HG03103 (cell line): Measurements from ENCODE around the gene TRIM59.
A peak's percentile ranks its signal among the peaks of the same experiment; 100 is the strongest.
"Not testable (repeated sequence)": the region's sequence is repeated elsewhere in the genome, so short reads cannot be mapped to it uniquely, and the experiment has no call there.

ENCODE experiments used
- ATAC-seq: cut with Tn5 transposase; IDR thresholded peaks from one replicate; pipeline ENCODE4 v1.9.1; 2021; ENCODE audit warnings: low read depth; ENCODE audit not compliant: unreplicated experiment

The TRIM59 gene

GRCh38 chr3:160459450-160459970 is 9.9 kb upstream of the TRIM59 start:
- ATAC-seq, result no peak

DNA sequence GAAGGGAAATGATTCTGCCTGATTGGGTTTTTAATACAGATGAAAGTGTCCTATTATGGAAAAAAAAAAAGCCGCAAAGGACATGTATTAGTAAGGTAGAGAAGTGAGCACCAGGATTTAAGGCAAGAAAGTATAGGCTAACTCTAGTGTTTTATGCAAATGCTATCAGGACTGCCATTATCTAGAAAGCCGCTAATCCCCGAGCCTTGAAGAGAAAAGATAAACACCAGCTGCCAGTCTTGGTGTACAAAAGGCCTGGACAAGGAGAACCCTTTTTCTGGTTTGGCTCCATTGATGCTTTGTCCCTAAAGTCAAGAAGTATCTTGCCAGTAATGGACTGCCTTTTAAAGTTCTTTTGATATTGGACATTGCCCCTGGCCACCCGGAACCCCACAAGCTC is 8.6 kb upstream of the TRIM59 start:
- ATAC-seq, result no peak

DNA sequence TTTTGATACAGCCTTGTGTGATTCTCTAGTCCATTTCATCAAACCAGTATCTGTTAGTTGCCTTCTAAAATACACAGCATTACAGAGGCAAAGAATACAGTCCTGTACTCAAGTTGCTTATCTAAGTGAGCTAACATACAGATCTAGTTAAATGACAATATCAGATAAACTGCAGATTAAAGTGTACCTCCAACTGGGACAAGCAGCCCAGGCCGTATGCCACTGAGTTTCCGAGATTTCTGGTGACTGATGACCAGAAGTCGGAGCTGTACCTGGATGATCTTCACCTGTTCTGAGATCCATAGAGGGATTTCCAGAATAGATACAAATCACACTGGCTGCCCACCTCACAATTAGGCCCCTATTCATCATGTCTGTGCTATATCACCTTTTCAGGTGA is 6.3 kb upstream of the TRIM59 start:
- ATAC-seq, result no peak

- ATAC-seq, result no peak
These were observed 5.4 kb upstream of the TRIM59 start for GRCh38 chr3:160454995-160455394.

GRCh38 chr3:160452251-160452650 is 2.7 kb upstream of the TRIM59 start:
- not testable (repeated sequence) for ATAC-seq

DNA sequence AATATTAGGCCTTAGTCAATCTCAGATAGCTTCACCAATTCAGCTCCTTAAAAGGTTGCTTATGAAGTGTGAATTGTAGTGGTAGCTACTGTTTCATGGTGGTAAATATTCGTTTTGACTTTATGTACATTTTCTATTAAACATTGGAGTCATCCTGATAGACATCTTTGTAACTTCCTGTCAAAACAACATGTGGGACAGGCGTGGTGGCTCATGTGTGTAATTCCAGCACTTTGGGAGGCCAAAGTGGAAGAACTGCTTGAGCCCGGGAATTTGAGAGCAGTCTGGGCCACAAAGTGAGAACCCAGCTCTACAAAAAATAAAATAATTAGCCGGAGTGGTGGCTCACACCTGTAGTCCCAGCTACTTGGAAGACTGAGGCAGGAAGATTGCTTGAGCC is 2.0 kb upstream of the TRIM59 start:
- no peak for ATAC-seq

- ATAC-seq, result no peak
These were observed 1.3 kb upstream of the TRIM59 start for GRCh38 chr3:160450846-160451245.

- ATAC-seq, result peak; percentile 38
These were observed 546 bp downstream of the TRIM59 start for GRCh38 chr3:160448845-160449635.

DNA sequence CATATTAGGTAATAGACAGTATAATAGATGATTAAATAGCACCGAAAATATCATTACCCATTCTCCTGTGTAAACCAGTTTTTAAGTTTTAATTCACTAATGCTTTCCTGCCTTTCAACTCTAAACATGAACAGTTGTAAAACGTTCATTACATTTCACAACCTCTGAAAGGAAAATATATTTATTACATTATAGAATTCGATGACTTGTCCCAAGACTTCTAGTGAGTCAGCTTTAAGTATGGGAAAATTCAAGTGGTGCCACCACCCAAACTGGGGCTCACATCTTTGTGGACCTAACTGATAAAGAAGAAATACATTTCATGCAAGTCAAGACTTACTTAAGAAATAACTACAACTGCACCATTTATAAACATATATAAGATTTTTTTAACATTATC is 2.0 kb downstream of the TRIM59 start:
- no peak for ATAC-seq

GRCh38 chr3:160446522-160447056 is 3.0 kb downstream of the TRIM59 start:
- ATAC-seq, result no peak

- no peak for ATAC-seq
These were observed 3.7 kb downstream of the TRIM59 start for GRCh38 chr3:160445854-160446253.

- no peak for ATAC-seq
These were observed 5.2 kb downstream of the TRIM59 start for GRCh38 chr3:160444411-160444810.

DNA sequence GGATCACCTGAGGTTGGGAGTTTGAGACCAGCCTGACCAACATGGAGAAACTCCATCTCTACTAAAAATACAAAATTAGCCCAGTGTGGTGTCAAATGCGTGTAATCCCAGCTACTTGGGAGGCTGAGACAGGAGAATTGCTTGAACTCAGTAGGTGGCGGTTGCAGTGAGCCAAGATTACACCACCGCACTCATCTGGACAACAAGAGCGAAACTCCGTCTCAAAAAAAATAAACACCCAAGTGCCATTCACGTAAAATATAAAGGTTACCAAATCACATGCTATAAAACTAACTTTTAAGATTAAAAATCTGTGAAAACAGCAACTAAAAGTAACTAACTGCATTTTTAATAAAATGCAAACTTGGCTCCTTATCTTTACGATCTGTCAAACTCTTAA is 8.9 kb downstream of the TRIM59 start:
- no peak for ATAC-seq

DNA sequence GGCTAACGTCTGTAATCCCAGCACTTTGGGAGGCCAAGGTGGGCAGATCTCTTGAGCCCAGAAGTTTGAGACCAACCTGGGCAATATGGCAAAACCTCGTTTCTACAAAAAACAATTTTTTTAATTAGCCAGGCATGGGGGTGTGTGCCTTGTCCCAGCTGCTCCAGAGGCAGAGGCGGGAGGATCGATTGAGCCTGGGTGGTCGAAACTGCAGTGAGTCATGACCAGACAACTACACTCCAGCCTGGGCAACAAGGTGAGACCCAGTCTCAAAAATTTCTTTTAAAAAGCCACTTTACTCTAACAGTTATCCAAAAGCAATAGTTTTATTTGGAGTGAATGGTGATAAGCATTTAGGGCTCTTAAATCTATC is 12.5 kb downstream of the TRIM59 start:
- ATAC-seq, result no peak

- ATAC-seq, result no peak
These were observed 13.8 kb downstream of the TRIM59 start for GRCh38 chr3:160435747-160436146.

DNA sequence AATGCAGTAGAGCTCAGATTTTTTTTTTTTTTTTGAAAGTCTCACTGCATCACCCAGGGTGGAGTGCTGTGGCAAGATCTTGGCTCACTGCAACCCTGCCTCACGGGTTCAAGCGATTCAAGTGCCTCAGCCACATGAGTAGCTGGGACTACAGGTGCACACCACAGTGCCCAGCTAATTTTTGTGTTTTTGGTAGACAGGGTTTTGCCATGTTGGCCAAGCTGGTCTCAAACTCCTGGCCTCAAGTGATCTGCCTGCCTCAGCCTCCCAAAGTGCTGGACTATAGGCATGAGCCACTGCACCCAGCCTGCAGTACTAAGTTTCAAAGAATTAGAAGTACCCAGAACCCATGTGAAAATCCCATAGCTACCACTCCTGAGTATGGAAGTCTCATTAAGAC is 14.5 kb downstream of the TRIM59 start:
- ATAC-seq, result no peak

DNA sequence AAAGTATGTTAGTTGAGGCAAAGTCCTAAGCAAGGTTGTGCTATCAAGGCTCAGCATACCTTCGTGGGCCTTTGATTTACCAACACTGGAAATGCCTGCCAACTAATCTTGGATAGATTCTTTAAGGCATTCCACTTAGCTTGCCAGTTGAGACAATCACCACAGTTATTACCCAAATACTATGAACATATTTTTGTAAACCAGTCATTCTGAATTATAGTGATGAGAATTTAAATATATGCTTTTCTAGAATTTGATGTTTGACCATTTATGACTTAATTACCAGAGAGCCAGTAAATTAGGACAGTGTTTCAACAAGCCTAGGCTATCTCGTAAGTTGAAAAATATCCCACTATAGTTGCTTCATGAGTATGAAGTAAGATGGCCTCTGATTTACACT is 15.5 kb downstream of the TRIM59 start:
- ATAC-seq, result no peak

DNA sequence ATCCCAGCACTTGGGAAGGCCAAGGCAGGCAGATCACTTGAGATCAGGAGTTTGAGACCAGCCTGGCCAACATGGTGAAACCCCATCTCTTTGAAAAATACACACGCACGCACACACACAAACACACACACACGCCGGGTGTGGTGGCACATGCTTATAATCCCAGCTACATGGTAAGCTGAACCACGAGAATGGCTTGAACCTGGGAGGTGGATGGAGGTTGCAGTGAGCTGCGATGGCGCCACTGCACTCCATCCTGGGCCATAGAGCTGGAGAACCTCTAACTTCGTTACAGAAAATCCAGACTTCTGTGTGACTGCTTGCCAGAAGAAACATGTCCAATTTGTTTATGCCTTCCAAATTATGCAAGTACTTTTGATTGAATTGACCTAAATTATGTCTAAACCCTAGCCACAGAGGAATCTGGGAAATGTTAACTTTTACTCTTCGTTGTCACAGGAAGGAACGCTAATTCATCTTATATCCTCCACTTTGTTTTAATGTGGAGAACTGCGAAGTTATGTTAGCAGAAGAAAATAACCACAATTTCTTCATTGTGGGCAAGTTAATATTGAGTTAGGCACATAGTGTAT is 21.7 kb downstream of the TRIM59 start:
- no peak for ATAC-seq

DNA sequence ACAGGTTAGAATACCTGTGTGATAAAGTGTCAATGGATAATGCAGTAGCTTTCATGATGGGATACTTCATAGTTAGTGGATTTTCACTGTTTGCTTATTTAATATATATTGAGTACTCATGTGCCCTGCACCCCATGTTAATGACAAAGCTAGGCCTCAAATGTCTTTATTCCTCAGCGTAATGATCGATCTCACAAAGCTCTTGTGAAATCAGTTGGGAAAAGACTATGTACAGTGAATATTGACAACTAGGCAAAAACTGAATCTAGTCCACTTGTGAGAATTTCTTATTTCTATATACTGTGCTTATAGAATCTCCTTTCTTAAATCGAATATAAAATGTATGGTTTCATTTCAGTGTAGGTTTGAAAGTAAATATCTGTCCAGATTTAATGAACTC is 32.3 kb downstream of the TRIM59 start:
- no peak for ATAC-seq

GRCh38 chr3:160413613-160414248 is 35.9 kb downstream of the TRIM59 start:
- ATAC-seq, result peak; percentile 83

DNA sequence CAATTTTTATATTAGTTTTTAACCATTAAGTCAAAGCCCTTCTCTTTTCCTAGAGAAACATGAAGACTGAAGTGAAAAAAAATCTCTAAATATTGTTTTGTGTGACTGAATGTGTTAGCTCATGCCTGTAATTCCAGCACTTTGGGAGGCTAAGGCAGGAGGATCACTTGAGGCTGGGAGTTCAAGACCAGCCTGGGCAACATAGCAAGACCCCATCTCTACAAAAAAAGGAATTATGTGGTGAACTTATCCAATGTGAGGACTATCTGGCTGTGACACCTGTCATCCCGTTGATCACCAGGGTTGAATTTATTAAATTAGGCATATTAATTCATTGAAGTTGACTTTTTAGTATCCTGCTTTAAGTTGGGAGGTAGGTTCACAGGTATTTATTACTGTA is 37.1 kb downstream of the TRIM59 start:
- no peak for ATAC-seq
